Loucy (cell line): ENCODE measurements around the gene PHGDH.

Experiments used
- H2AFZ ChIP-seq: fragments of 200-600 bp; sonication (generic); 2 replicates; pipeline ENCODE4 v1.6.0; 2016; ENCODE audit warnings: antibody characterized with exemption, mild to moderate bottlenecking, low read length, moderate library complexity
- H3F3A ChIP-seq: fragments of 200-600 bp; 2 replicates; pipeline ENCODE4 v1.6.0; 2016; ENCODE audit warnings: antibody characterized with exemption, low read depth, mild to moderate bottlenecking
- H3K27me3 ChIP-seq: fragments of 200-600 bp; sonication (generic); 2 replicates; pipeline ENCODE4 v1.6.1; 2014; ENCODE audit warnings: low read length, mild to moderate bottlenecking; ENCODE audit not compliant: insufficient read depth, poor library complexity, severe bottlenecking
- H3K36me3 ChIP-seq: fragments of 200-600 bp; sonication (generic); 2 replicates; pipeline ENCODE4 v1.6.1; 2016; ENCODE audit warnings: low read length; ENCODE audit not compliant: insufficient read depth
- H3K4me1 ChIP-seq: fragments of 200-600 bp; sonication (generic); 2 replicates; pipeline ENCODE4 v1.5.1; 2014; ENCODE audit warnings: low read length, mild to moderate bottlenecking; ENCODE audit not compliant: insufficient read depth, poor library complexity, severe bottlenecking
- H3K4me2 ChIP-seq: fragments of 200-600 bp; sonication (generic); 2 replicates; pipeline ENCODE4 v1.6.0; 2014; ENCODE audit warnings: antibody characterized with exemption, low read length, low read depth, mild to moderate bottlenecking; ENCODE audit not compliant: poor library complexity, severe bottlenecking
- H3K4me3 ChIP-seq: fragments of 200-600 bp; sonication (generic); 2 replicates; pipeline ENCODE4 v1.5.1; 2014; ENCODE audit warnings: low read length, mild to moderate bottlenecking, mixed read lengths; ENCODE audit not compliant: poor library complexity, severe bottlenecking
- H3K79me2 ChIP-seq: fragments of 200-600 bp; sonication (generic); 2 replicates; pipeline ENCODE4 v1.6.1; 2014; ENCODE audit warnings: low read length; ENCODE audit not compliant: insufficient read depth
- H3K9ac ChIP-seq: fragments of 200-600 bp; sonication (generic); 2 replicates; pipeline ENCODE4 v1.6.0; 2014; ENCODE audit warnings: mild to moderate bottlenecking, low read depth, low read length, moderate library complexity; ENCODE audit not compliant: poor library complexity, severe bottlenecking
- H3K9me2 ChIP-seq: fragments of 200-600 bp; sonication (generic); replicated peaks from 2 replicates; pipeline ENCODE4 v1.6.1; 2016; ENCODE audit warnings: low read depth, low read length, mixed read lengths
- H3K9me3 ChIP-seq: fragments of 200-600 bp; sonication (generic); 2 replicates; pipeline ENCODE4 v1.6.1; 2014; ENCODE audit warnings: mild to moderate bottlenecking, antibody characterized with exemption, low read length, low read depth; ENCODE audit not compliant: insufficient read depth
- H4K20me1 ChIP-seq: fragments of 200-600 bp; sonication (generic); 2 replicates; pipeline ENCODE4 v1.6.0; 2014; ENCODE audit warnings: antibody characterized with exemption, low read length, mild to moderate bottlenecking; ENCODE audit not compliant: insufficient read depth, poor library complexity, severe bottlenecking
- CTCF ChIP-seq: fragments of 200-600 bp; sonication (generic); conservative IDR thresholded peaks from 2 replicates; pipeline ENCODE4 v1.5.1; 2014; ENCODE audit warnings: mild to moderate bottlenecking, antibody characterized with exemption, low read length
- EZH2phosphoT487 ChIP-seq: fragments of 200-600 bp; IDR thresholded peaks from 2 replicates; pipeline ENCODE4 v1.6.1; 2018; ENCODE audit warnings: antibody characterized with exemption, mild to moderate bottlenecking, moderate library complexity, borderline replicate concordance

Gene PHGDH

GRCh38 chr1:119727991-119728390, 16.3 kb downstream of the PHGDH start:
- Histone ChIP-seq H4K20me1 (peaks cover 4% of the 10 kb centered on the region), H3K27me3 (no peaks in the 10 kb centered on the region), H3K9ac (no peak overlapping the region), H3K36me3 (peaks cover 98% of the 10 kb centered on the region; the same call in 1 of the 2 replicates), H3K4me3 (no peak overlapping the region), H3K4me1 (no peaks in the 10 kb centered on the region), H2AFZ (no peak overlapping the region), H3K9me2 (no peaks in the 10 kb centered on the region), H3K4me2 (no peak overlapping the region), H3K9me3 (no peaks in the 10 kb centered on the region), H3F3A (no peaks in the 10 kb centered on the region), H3K79me2 (peaks cover 4% of the 10 kb centered on the region; the same call in 1 of the 2 replicates)
- no peak for TF ChIP-seq CTCF
- no peak for TF ChIP-seq EZH2phosphoT487

- no peaks in the 10 kb centered on the region for H3K4me1 ChIP-seq
- H3K9me2 ChIP-seq: no peaks in the 10 kb centered on the region
- no peak overlapping the region for H3K4me3 ChIP-seq
- no peaks in the 10 kb centered on the region for H3K27me3 ChIP-seq
- no peaks in the 10 kb centered on the region for H3K9me3 ChIP-seq
- no peak overlapping the region for H3K9ac ChIP-seq
- no peak overlapping the region for H3K4me2 ChIP-seq
- TF ChIP-seq EZH2phosphoT487 (no peak), CTCF (no peak)
- H3K79me2 ChIP-seq: peaks cover 4% of the 10 kb centered on the region; the same call in 1 of the 2 replicates
- no peak overlapping the region for H2AFZ ChIP-seq
- H3F3A ChIP-seq: no peaks in the 10 kb centered on the region
- H3K36me3 ChIP-seq: peaks cover 97% of the 10 kb centered on the region; the same call in 1 of the 2 replicates
- H4K20me1 ChIP-seq: peaks cover 4% of the 10 kb centered on the region
These were observed 17.3 kb downstream of the PHGDH start for GRCh38 chr1:119729044-119729443.

GRCh38 chr1:119731060-119731459, 19.3 kb downstream of the PHGDH start:
- Histone ChIP-seq H3K79me2 (no peaks in the 10 kb centered on the region), H3K4me1 (no peaks in the 10 kb centered on the region), H3F3A (no peaks in the 10 kb centered on the region), H3K9me2 (no peaks in the 10 kb centered on the region), H3K36me3 (peaks cover 97% of the 10 kb centered on the region; the same call in 1 of the 2 replicates), H2AFZ (no peak overlapping the region), H3K27me3 (no peaks in the 10 kb centered on the region), H3K9me3 (no peaks in the 10 kb centered on the region), H3K9ac (no peak overlapping the region), H4K20me1 (peaks cover 4% of the 10 kb centered on the region), H3K4me2 (no peak overlapping the region), H3K4me3 (no peak overlapping the region)
- TF ChIP-seq EZH2phosphoT487 (no peak), CTCF (no peak)
